ENCODE measurements around the gene JAK1. TPM values are rescaled to one million over a fixed set of nuclear protein-coding genes. Genes with fewer than 3 reads are reported as not detected.

JAK1 gene
- total RNA-seq, 4 donors from 2014 or later = 52.9 to 169 (median 126) TPM

DNA sequence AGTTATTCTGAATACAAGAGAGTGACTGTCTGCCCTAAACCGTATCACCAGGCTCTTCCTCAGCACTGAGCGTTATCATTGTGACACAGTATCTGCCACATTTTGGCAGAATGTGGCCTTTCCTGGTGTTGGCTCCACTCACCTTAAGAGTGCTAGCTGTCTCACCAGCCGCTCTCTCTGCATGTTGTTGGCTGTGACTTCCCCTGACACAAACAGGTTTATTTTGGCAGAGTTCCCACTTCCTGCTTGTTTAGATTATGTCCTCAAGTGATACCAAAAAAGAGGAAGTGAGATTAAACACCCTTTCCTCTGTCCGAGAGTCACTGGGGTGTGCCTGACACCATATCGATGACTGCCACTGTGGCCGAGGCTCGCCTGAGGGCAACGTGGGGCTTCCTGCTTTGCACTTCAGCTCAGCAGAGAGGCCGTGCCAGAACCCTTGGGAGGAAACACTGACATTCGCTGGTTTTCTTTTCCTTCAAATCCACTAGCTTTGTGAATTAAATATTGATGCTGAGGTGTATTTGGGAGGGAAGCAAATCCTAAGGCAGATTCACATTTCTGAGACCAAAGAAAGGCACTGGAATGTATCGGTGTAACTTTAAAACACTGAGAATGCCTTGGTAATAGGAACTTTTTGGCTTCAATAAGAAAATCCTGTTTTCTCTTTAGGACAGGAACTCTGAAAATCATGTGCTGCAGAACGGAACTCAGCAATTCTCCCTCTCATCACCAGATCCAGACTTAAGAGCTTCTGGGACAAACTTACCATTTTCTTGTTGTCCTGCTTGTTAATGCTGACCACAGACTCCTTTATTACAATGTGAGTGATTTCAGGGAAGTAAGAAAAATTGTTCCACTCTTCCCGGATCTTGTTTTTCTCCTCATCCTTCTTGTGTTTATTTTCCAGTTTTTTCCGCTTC lies 102.1 kb downstream of the JAK1 start:
- 67 to 71% methylated on average over 4 to 14 of the region's 14 CpGs for WGBS, 2 donors (ENCODE audit: low coverage in 1 of 2)
- no peaks in the 10 kb centered on the region for H3K27me3 ChIP-seq
- intact Hi-C loops (cut with DNase I; ENCODE audit: low total_unique reads) (loop anchor here (5.0 kb wide), 1 partner anchor 1398 kb away; no protein-coding TSS in a partner anchor), in situ Hi-C loops (cut with MboI; ENCODE audit: low pct_ligation_motif_present in 1 of 4, low pct_unique_long_range_greater_than_20kb in 1 of 4, low sequenced_read_pairs in 3 of 4) (loop anchor here in 3 of 4 donors (10.0 to 25.0 kb wide), 4 partner anchors 98 to 823 kb away; partner anchors contain the start of gene JAK1 (in 1 of the 3))
- DNase-seq = peak; percentile 78
- no peak overlapping the region for H3K4me3 ChIP-seq
- H3K36me3 ChIP-seq = peaks cover 0 to 52% (median 13%) of the 10 kb centered on the region in 4 donors
- H3K27ac ChIP-seq = peak overlapping the region; percentile 19 to 67 (median 59)
- no peak for TF ChIP-seq EP300 (IDR thresholded peaks at IDR 0.05; ENCODE audit: low read depth)
- TF ChIP-seq POLR2AphosphoS5 (IDR thresholded peaks at IDR 0.05) = peak in 2 of 3 donors; percentile 30 to 65
- H3K4me1 ChIP-seq = peaks cover 0 to 10% (median 0%) of the 10 kb centered on the region in 4 donors
- H3K9me3 ChIP-seq = no peaks in the 10 kb centered on the region

- Histone ChIP-seq H3K27me3 (no peaks in the 10 kb centered on the region), H3K36me3 (peaks cover 0 to 45% (median 11%) of the 10 kb centered on the region in 4 donors), H3K9me3 (no peaks in the 10 kb centered on the region), H3K4me1 (peaks cover 0 to 10% (median 0%) of the 10 kb centered on the region in 4 donors), H3K27ac (no peak overlapping the region), H3K4me3 (no peak overlapping the region)
- intact Hi-C loops (cut with DNase I; ENCODE audit: low total_unique reads) (loop anchor here (5.0 kb wide), 1 partner anchor 1401 kb away; no protein-coding TSS in a partner anchor), in situ Hi-C loops (cut with MboI; ENCODE audit: low pct_ligation_motif_present in 1 of 4, low pct_unique_long_range_greater_than_20kb in 1 of 4, low sequenced_read_pairs in 3 of 4) (loop anchor here in 3 of 4 donors (10.0 to 25.0 kb wide), 4 partner anchors 101 to 826 kb away; partner anchors contain the start of gene JAK1 (in 1 of the 3))
- WGBS, 2 donors (ENCODE audit: low coverage in 1 of 2) = 54 to 70% methylated on average over 2 to 4 of the region's 4 CpGs
- peak; percentile 29 for DNase-seq
- TF ChIP-seq, protein P1, sequence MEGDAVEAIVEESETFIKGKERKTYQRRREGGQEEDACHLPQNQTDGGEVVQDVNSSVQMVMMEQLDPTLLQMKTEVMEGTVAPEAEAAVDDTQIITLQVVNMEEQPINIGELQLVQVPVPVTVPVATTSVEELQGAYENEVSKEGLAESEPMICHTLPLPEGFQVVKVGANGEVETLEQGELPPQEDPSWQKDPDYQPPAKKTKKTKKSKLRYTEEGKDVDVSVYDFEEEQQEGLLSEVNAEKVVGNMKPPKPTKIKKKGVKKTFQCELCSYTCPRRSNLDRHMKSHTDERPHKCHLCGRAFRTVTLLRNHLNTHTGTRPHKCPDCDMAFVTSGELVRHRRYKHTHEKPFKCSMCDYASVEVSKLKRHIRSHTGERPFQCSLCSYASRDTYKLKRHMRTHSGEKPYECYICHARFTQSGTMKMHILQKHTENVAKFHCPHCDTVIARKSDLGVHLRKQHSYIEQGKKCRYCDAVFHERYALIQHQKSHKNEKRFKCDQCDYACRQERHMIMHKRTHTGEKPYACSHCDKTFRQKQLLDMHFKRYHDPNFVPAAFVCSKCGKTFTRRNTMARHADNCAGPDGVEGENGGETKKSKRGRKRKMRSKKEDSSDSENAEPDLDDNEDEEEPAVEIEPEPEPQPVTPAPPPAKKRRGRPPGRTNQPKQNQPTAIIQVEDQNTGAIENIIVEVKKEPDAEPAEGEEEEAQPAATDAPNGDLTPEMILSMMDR (IDR thresholded peaks at IDR 0.05) = peak in 3 of 5 experiments; percentile 9 to 26 (median 23)
- no peak for TF ChIP-seq POLR2A (IDR thresholded peaks at IDR 0.05)
- TF ChIP-seq EP300 (IDR thresholded peaks at IDR 0.05; ENCODE audit: low read depth) = no peak
Measured at GRCh38 chr1:64861611-64862010, 104.7 kb downstream of the JAK1 start.

DNA sequence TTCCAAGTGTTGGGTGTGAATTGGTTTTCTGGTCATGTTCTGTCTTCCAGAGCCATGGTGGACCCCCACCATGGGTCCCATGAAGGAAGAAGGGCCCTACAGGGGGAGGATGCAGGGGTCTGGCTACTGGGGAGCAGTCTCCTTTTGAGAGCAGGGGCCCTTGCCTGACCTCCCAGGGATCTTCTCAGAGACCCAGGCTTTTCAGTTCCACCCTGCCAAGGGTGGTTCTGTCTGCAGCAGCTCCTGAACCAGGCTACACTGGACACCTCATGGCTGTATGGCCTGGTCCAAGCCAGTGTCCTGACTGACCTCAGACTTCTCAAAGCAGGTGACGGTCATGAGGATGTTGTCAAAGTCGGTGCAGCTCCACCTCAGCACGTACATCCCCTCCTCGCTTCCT lies 109.0 kb downstream of the JAK1 start:
- Histone ChIP-seq H3K36me3 (peaks cover 0 to 40% (median 14%) of the 10 kb centered on the region in 4 donors), H3K27me3 (no peaks in the 10 kb centered on the region), H3K4me1 (no peaks in the 10 kb centered on the region), H3K27ac (no peak overlapping the region), H3K4me3 (no peak overlapping the region), H3K9me3 (no peaks in the 10 kb centered on the region)
- intact Hi-C loops (cut with DNase I; ENCODE audit: low total_unique reads) (no loop called here), in situ Hi-C loops (cut with MboI; ENCODE audit: low pct_ligation_motif_present in 1 of 4, low pct_unique_long_range_greater_than_20kb in 1 of 4, low sequenced_read_pairs in 3 of 4) (loop anchor here (10.0 to 25.0 kb wide), 4 partner anchors 105 to 830 kb away; partner anchors contain the start of gene JAK1 (in 1 of the 4))
- no peak for DNase-seq
- TF ChIP-seq POLR2A (IDR thresholded peaks at IDR 0.05) (no peak), EP300 (IDR thresholded peaks at IDR 0.05; ENCODE audit: low read depth) (no peak), POLR2AphosphoS5 (IDR thresholded peaks at IDR 0.05) (no peak)
- TF ChIP-seq, protein P1 (IDR thresholded peaks at IDR 0.05) = no peak
- 100% methylated on average over 4 of the region's 4 CpGs; no CpG with 5 or more reads in 1 of the 2 donors for WGBS, 2 donors (ENCODE audit: low coverage in 1 of 2)

DNA sequence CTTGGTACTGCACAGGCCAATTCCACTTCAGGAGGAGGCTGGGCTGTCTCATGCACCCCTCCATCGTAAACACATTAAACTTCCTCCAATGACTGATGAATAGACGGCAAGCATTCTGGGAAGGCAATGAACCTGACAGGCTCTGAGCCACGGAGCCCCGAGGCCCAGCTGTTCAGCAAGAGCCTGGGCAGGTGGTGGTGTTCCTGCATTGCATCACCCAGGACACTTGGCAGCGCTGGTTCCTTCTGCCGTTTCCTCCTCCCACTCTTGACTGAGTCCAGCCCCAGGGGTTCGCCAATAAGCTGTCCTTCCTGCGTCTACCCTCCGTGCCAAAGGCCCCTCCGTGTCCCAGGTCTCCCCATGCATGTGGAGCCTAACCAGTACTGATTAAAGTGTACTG lies 109.8 kb downstream of the JAK1 start:
- H3K9me3 ChIP-seq = no peaks in the 10 kb centered on the region
- WGBS, 2 donors (ENCODE audit: low coverage in 1 of 2) = 52% methylated on average over 10 of the region's 10 CpGs; no CpG with 5 or more reads in 1 of the 2 donors
- no peaks in the 10 kb centered on the region for H3K27me3 ChIP-seq
- H3K4me3 ChIP-seq = no peak overlapping the region
- peak; percentile 62 to 88 (median 63) for TF ChIP-seq POLR2AphosphoS5 (IDR thresholded peaks at IDR 0.05)
- TF ChIP-seq EP300 (IDR thresholded peaks at IDR 0.05; ENCODE audit: low read depth) = no peak
- in situ Hi-C loops (cut with MboI; ENCODE audit: low pct_ligation_motif_present in 1 of 4, low pct_unique_long_range_greater_than_20kb in 1 of 4, low sequenced_read_pairs in 3 of 4) (loop anchor here (10.0 to 25.0 kb wide), 4 partner anchors 106 to 831 kb away; partner anchors contain the start of gene JAK1 (in 1 of the 4)), intact Hi-C loops (cut with DNase I; ENCODE audit: low total_unique reads) (no loop called here)
- no peaks in the 10 kb centered on the region for H3K4me1 ChIP-seq
- peak overlapping the region in 1 of 4 donors; percentile 7 for H3K27ac ChIP-seq
- H3K36me3 ChIP-seq = peaks cover 0 to 40% (median 14%) of the 10 kb centered on the region in 4 donors
- DNase-seq = peak; percentile 39
